ENCODE data around the gene CADPS2.

The CADPS2 gene

GRCh38 chr7:122470859-122471258 lies 415.4 kb downstream of the CADPS2 start:
- Mint-ChIP-seq H3K36me3 (no peaks in the 10 kb centered on the region), H3K27me3 (no peaks in the 10 kb centered on the region), H3K9me3 (peaks cover 2% of the 10 kb centered on the region), H3K4me3 (no peak overlapping the region), H3K27ac (no peak overlapping the region), H3K4me1 (no peaks in the 10 kb centered on the region)
- DNase-seq, result no peak
- CTCF ChIA-PET, result no interaction called here

GRCh38 chr7:122468945-122469344 lies 417.3 kb downstream of the CADPS2 start:
- Mint-ChIP-seq H3K4me3 (no peak overlapping the region), H3K27ac (no peak overlapping the region), H3K36me3 (no peaks in the 10 kb centered on the region), H3K9me3 (peaks cover 2% of the 10 kb centered on the region), H3K27me3 (no peaks in the 10 kb centered on the region), H3K4me1 (no peaks in the 10 kb centered on the region)
- no peak for DNase-seq
- CTCF ChIA-PET, result interaction anchor here (0.8 kb wide), 1 partner anchor 8 kb away, joined by 3 read pairs; no protein-coding TSS in a partner anchor

GRCh38 chr7:122467661-122468449 lies 418.4 kb downstream of the CADPS2 start:
- Mint-ChIP-seq H3K4me3 (no peak overlapping the region), H3K27ac (no peak overlapping the region), H3K27me3 (no peaks in the 10 kb centered on the region), H3K9me3 (peaks cover 2% of the 10 kb centered on the region), H3K4me1 (no peaks in the 10 kb centered on the region), H3K36me3 (no peaks in the 10 kb centered on the region)
- no peak for DNase-seq
- CTCF ChIA-PET, result no interaction called here

- H3K27ac Mint-ChIP-seq, result no peak overlapping the region
- DNase-seq, result no peak
- no peaks in the 10 kb centered on the region for H3K4me1 Mint-ChIP-seq
- CTCF ChIA-PET, result no interaction called here
- no peak overlapping the region for H3K4me3 Mint-ChIP-seq
- no peaks in the 10 kb centered on the region for H3K36me3 Mint-ChIP-seq
- H3K9me3 Mint-ChIP-seq, result peaks cover 2% of the 10 kb centered on the region
- no peaks in the 10 kb centered on the region for H3K27me3 Mint-ChIP-seq
These were observed 421.0 kb downstream of the CADPS2 start for GRCh38 chr7:122465296-122465695.

GRCh38 chr7:122463631-122464030 lies 422.6 kb downstream of the CADPS2 start:
- H3K36me3 Mint-ChIP-seq, result no peaks in the 10 kb centered on the region
- H3K27me3 Mint-ChIP-seq, result no peaks in the 10 kb centered on the region
- H3K4me3 Mint-ChIP-seq, result no peak overlapping the region
- no peak for DNase-seq
- no peaks in the 10 kb centered on the region for H3K9me3 Mint-ChIP-seq
- no peak overlapping the region for H3K27ac Mint-ChIP-seq
- no peaks in the 10 kb centered on the region for H3K4me1 Mint-ChIP-seq
- CTCF ChIA-PET, result interaction anchor here (0.6 kb wide), 1 partner anchor 377 kb away, joined by 3 read pairs; no protein-coding TSS in a partner anchor

GRCh38 chr7:122460936-122461335 lies 425.3 kb downstream of the CADPS2 start:
- CTCF ChIA-PET, result no interaction called here
- DNase-seq, result no peak
- Mint-ChIP-seq H3K4me3 (no peak overlapping the region), H3K4me1 (no peaks in the 10 kb centered on the region), H3K27me3 (no peaks in the 10 kb centered on the region), H3K27ac (no peak overlapping the region), H3K9me3 (no peaks in the 10 kb centered on the region), H3K36me3 (no peaks in the 10 kb centered on the region)

- no peaks in the 10 kb centered on the region for H3K4me1 Mint-ChIP-seq
- DNase-seq, result no peak
These were observed 428.3 kb downstream of the CADPS2 start for GRCh38 chr7:122457969-122458368.

GRCh38 chr7:122457325-122457724 lies 428.9 kb downstream of the CADPS2 start:
- Mint-ChIP-seq H3K4me3 (no peak overlapping the region), H3K27ac (no peak overlapping the region), H3K27me3 (no peaks in the 10 kb centered on the region), H3K36me3 (no peaks in the 10 kb centered on the region), H3K9me3 (no peaks in the 10 kb centered on the region), H3K4me1 (no peaks in the 10 kb centered on the region)
- CTCF ChIA-PET, result no interaction called here
- DNase-seq, result no peak

More at GRCh38 chr7:122457969-122458368, 428.3 kb downstream of the CADPS2 start:
- Mint-ChIP-seq H3K9me3 (no peaks in the 10 kb centered on the region), H3K36me3 (no peaks in the 10 kb centered on the region), H3K4me3 (no peak overlapping the region), H3K27me3 (no peaks in the 10 kb centered on the region), H3K27ac (no peak overlapping the region)
- CTCF ChIA-PET, result no interaction called here

GRCh38 chr7:122454776-122455507 lies 431.3 kb downstream of the CADPS2 start:
- Mint-ChIP-seq H3K9me3 (no peaks in the 10 kb centered on the region), H3K4me3 (no peak overlapping the region), H3K36me3 (no peaks in the 10 kb centered on the region), H3K27ac (no peak overlapping the region), H3K27me3 (no peaks in the 10 kb centered on the region), H3K4me1 (no peaks in the 10 kb centered on the region)
- CTCF ChIA-PET, result no interaction called here
- DNase-seq, result no peak

GRCh38 chr7:122453432-122453831 lies 432.8 kb downstream of the CADPS2 start:
- no peak for DNase-seq
- Mint-ChIP-seq H3K27ac (no peak overlapping the region), H3K9me3 (no peaks in the 10 kb centered on the region), H3K36me3 (no peaks in the 10 kb centered on the region), H3K27me3 (no peaks in the 10 kb centered on the region), H3K4me1 (no peaks in the 10 kb centered on the region), H3K4me3 (no peak overlapping the region)
- CTCF ChIA-PET, result no interaction called here

GRCh38 chr7:122448893-122449589 lies 437.2 kb downstream of the CADPS2 start:
- no peak for DNase-seq
- Mint-ChIP-seq H3K9me3 (no peaks in the 10 kb centered on the region), H3K4me3 (no peak overlapping the region), H3K27me3 (no peaks in the 10 kb centered on the region), H3K27ac (no peak overlapping the region), H3K4me1 (no peaks in the 10 kb centered on the region), H3K36me3 (no peaks in the 10 kb centered on the region)
- CTCF ChIA-PET, result no interaction called here

- no peak overlapping the region for H3K4me3 Mint-ChIP-seq
- CTCF ChIA-PET, result no interaction called here
- H3K27me3 Mint-ChIP-seq, result no peaks in the 10 kb centered on the region
- DNase-seq, result no peak
- no peak overlapping the region for H3K27ac Mint-ChIP-seq
- no peaks in the 10 kb centered on the region for H3K9me3 Mint-ChIP-seq
- H3K4me1 Mint-ChIP-seq, result no peaks in the 10 kb centered on the region
- H3K36me3 Mint-ChIP-seq, result no peaks in the 10 kb centered on the region
These were observed 443.3 kb downstream of the CADPS2 start for GRCh38 chr7:122442929-122443328.

- Mint-ChIP-seq H3K9me3 (peaks cover 2% of the 10 kb centered on the region), H3K36me3 (no peaks in the 10 kb centered on the region), H3K4me1 (no peaks in the 10 kb centered on the region), H3K27ac (no peak overlapping the region), H3K4me3 (no peak overlapping the region), H3K27me3 (no peaks in the 10 kb centered on the region)
- CTCF ChIA-PET, result no interaction called here
- DNase-seq, result no peak
These were observed 447.8 kb downstream of the CADPS2 start for GRCh38 chr7:122438492-122438891.

- H3K36me3 Mint-ChIP-seq, result no peaks in the 10 kb centered on the region
- H3K27ac Mint-ChIP-seq, result no peak overlapping the region
- H3K9me3 Mint-ChIP-seq, result peaks cover 2% of the 10 kb centered on the region
- CTCF ChIA-PET, result no interaction called here
- no peaks in the 10 kb centered on the region for H3K4me1 Mint-ChIP-seq
- no peak for DNase-seq
- H3K27me3 Mint-ChIP-seq, result no peaks in the 10 kb centered on the region
- no peak overlapping the region for H3K4me3 Mint-ChIP-seq
These were observed 448.3 kb downstream of the CADPS2 start for GRCh38 chr7:122438006-122438405.
